Activated CD4-positive, alpha-beta T cell treated with anti-CD3 and anti-CD28 coated beads for 1 hour (primary cell): ENCODE data around the gene PRR18.

Source experiments
- DNase-seq: peaks from one replicate; pipeline ENCODE4 v3.0.0-alpha.2; 2020

Gene PRR18

GRCh38 chr6:166305562-166306117, 2.6 kb downstream of the PRR18 start:
- DNase-seq, result no peak

- no peak for DNase-seq
These were observed 4.1 kb downstream of the PRR18 start for GRCh38 chr6:166304106-166304505.

- DNase-seq, result no peak
These were observed 6.3 kb downstream of the PRR18 start for GRCh38 chr6:166301611-166302529.

GRCh38 chr6:166300357-166300987, 7.7 kb downstream of the PRR18 start:
- no peak for DNase-seq

GRCh38 chr6:166297606-166298005, 10.6 kb downstream of the PRR18 start:
- no peak for DNase-seq

- no peak for DNase-seq
These were observed 11.9 kb downstream of the PRR18 start for GRCh38 chr6:166296035-166296883.

GRCh38 chr6:166293731-166294584, 14.2 kb downstream of the PRR18 start:
- no peak for DNase-seq

GRCh38 chr6:166289207-166290060, 18.8 kb downstream of the PRR18 start:
- DNase-seq, result no peak

- no peak for DNase-seq
These were observed 21.3 kb downstream of the PRR18 start for GRCh38 chr6:166286839-166287271.

- no peak for DNase-seq
These were observed 23.0 kb downstream of the PRR18 start for GRCh38 chr6:166285233-166285632.

GRCh38 chr6:166284640-166285039, 23.6 kb downstream of the PRR18 start:
- DNase-seq, result no peak

GRCh38 chr6:166282394-166283032, 25.7 kb downstream of the PRR18 start:
- no peak for DNase-seq

GRCh38 chr6:166281104-166281503, 27.1 kb downstream of the PRR18 start:
- DNase-seq, result no peak

- no peak for DNase-seq
These were observed 28.9 kb downstream of the PRR18 start for GRCh38 chr6:166279393-166279679.

GRCh38 chr6:166278579-166279392, 29.4 kb downstream of the PRR18 start:
- no peak for DNase-seq

GRCh38 chr6:166277892-166278578, 30.2 kb downstream of the PRR18 start:
- DNase-seq, result no peak

- DNase-seq, result no peak
These were observed 31.2 kb downstream of the PRR18 start for GRCh38 chr6:166277018-166277417.

GRCh38 chr6:166275714-166276166, 32.5 kb downstream of the PRR18 start:
- peak; percentile 74 for DNase-seq
